Measurements from ENCODE around the gene SPDYE2B. TPM values are rescaled to one million over a fixed set of nuclear protein-coding genes. Genes with fewer than 3 reads are reported as not detected.
"Not testable (repeated sequence)": the region's sequence is repeated elsewhere in the genome, so short reads cannot be mapped to it uniquely, and the experiment has no call there.

The SPDYE2B gene
- total RNA-seq (2012; rRNA removed) = not detected in 2 replicates

- H3K27me3 ChIP-seq (ENCODE audit: control insufficient read depth, insufficient read depth, low read length); H3K9ac ChIP-seq (ENCODE audit: low read depth, low read length); H3K4me2 ChIP-seq (ENCODE audit: low read length); H3K36me3 ChIP-seq (ENCODE audit: insufficient read depth, low read length); H3K9me3 ChIP-seq (replicated peaks; ENCODE audit: low read length); H3K4me1 ChIP-seq (ENCODE audit: control insufficient read depth, insufficient read depth, low read length); H3K4me3 ChIP-seq (ENCODE audit: low read length): not testable (repeated sequence)
Observed at GRCh38 chr7:102649924-102650323, at the start of gene SPDYE2B. Gene SPDYE2B (plus strand): TSS chr7:102650319. CDS start chr7:102652349, 2,030 bp downstream.

GRCh38 chr7:102602317-102602716, 47.8 kb upstream of the SPDYE2B start:
- H3K4me3 ChIP-seq (ENCODE audit: low read length); H3K9me3 ChIP-seq (replicated peaks; ENCODE audit: low read length); H3K9ac ChIP-seq (ENCODE audit: low read depth, low read length); H3K36me3 ChIP-seq (ENCODE audit: insufficient read depth, low read length); H3K4me2 ChIP-seq (ENCODE audit: low read length); H3K27me3 ChIP-seq (ENCODE audit: control insufficient read depth, insufficient read depth, low read length); H3K4me1 ChIP-seq (ENCODE audit: control insufficient read depth, insufficient read depth, low read length): not testable (repeated sequence)

- not testable (repeated sequence) for H3K4me1 ChIP-seq (ENCODE audit: control insufficient read depth, insufficient read depth, low read length); H3K27me3 ChIP-seq (ENCODE audit: control insufficient read depth, insufficient read depth, low read length); H3K4me2 ChIP-seq (ENCODE audit: low read length); H3K4me3 ChIP-seq (ENCODE audit: low read length); H3K9ac ChIP-seq (ENCODE audit: low read depth, low read length); H3K36me3 ChIP-seq (ENCODE audit: insufficient read depth, low read length); H3K9me3 ChIP-seq (replicated peaks; ENCODE audit: low read length)
Observed at GRCh38 chr7:102604431-102605145, 45.5 kb upstream of the SPDYE2B start.

GRCh38 chr7:102606848-102607247, 43.3 kb upstream of the SPDYE2B start:
- H3K9me3 ChIP-seq (replicated peaks; ENCODE audit: low read length); H3K4me2 ChIP-seq (ENCODE audit: low read length); H3K9ac ChIP-seq (ENCODE audit: low read depth, low read length); H3K4me3 ChIP-seq (ENCODE audit: low read length); H3K27me3 ChIP-seq (ENCODE audit: control insufficient read depth, insufficient read depth, low read length); H3K4me1 ChIP-seq (ENCODE audit: control insufficient read depth, insufficient read depth, low read length); H3K36me3 ChIP-seq (ENCODE audit: insufficient read depth, low read length): not testable (repeated sequence)

- H3K4me1 ChIP-seq (ENCODE audit: control insufficient read depth, insufficient read depth, low read length); H3K4me2 ChIP-seq (ENCODE audit: low read length); H3K9me3 ChIP-seq (replicated peaks; ENCODE audit: low read length); H3K27me3 ChIP-seq (ENCODE audit: control insufficient read depth, insufficient read depth, low read length); H3K9ac ChIP-seq (ENCODE audit: low read depth, low read length); H3K36me3 ChIP-seq (ENCODE audit: insufficient read depth, low read length); H3K4me3 ChIP-seq (ENCODE audit: low read length): not testable (repeated sequence)
Observed at GRCh38 chr7:102609734-102610133, 40.4 kb upstream of the SPDYE2B start.

GRCh38 chr7:102610441-102610840, 39.7 kb upstream of the SPDYE2B start:
- not testable (repeated sequence) for H3K4me1 ChIP-seq (ENCODE audit: control insufficient read depth, insufficient read depth, low read length); H3K36me3 ChIP-seq (ENCODE audit: insufficient read depth, low read length); H3K4me2 ChIP-seq (ENCODE audit: low read length)

GRCh38 chr7:102611013-102611674, 39.0 kb upstream of the SPDYE2B start:
- H3K9me3 ChIP-seq (replicated peaks; ENCODE audit: low read length); H3K9ac ChIP-seq (ENCODE audit: low read depth, low read length); H3K36me3 ChIP-seq (ENCODE audit: insufficient read depth, low read length); H3K4me2 ChIP-seq (ENCODE audit: low read length); H3K27me3 ChIP-seq (ENCODE audit: control insufficient read depth, insufficient read depth, low read length); H3K4me1 ChIP-seq (ENCODE audit: control insufficient read depth, insufficient read depth, low read length); H3K4me3 ChIP-seq (ENCODE audit: low read length): not testable (repeated sequence)

More at GRCh38 chr7:102610441-102610840, 39.7 kb upstream of the SPDYE2B start:
- H3K9ac ChIP-seq (ENCODE audit: low read depth, low read length); H3K4me3 ChIP-seq (ENCODE audit: low read length); H3K27me3 ChIP-seq (ENCODE audit: control insufficient read depth, insufficient read depth, low read length); H3K9me3 ChIP-seq (replicated peaks; ENCODE audit: low read length): not testable (repeated sequence)

- not testable (repeated sequence) for H3K9ac ChIP-seq (ENCODE audit: low read depth, low read length); H3K4me3 ChIP-seq (ENCODE audit: low read length); H3K4me1 ChIP-seq (ENCODE audit: control insufficient read depth, insufficient read depth, low read length); H3K36me3 ChIP-seq (ENCODE audit: insufficient read depth, low read length); H3K9me3 ChIP-seq (replicated peaks; ENCODE audit: low read length); H3K27me3 ChIP-seq (ENCODE audit: control insufficient read depth, insufficient read depth, low read length)
- H3K4me2 ChIP-seq (ENCODE audit: low read length) = peak overlapping the region; percentile 4
Observed at GRCh38 chr7:102611675-102612325, 38.3 kb upstream of the SPDYE2B start.

GRCh38 chr7:102613575-102614345, 36.4 kb upstream of the SPDYE2B start:
- not testable (repeated sequence) for H3K4me3 ChIP-seq (ENCODE audit: low read length); H3K27me3 ChIP-seq (ENCODE audit: control insufficient read depth, insufficient read depth, low read length); H3K9ac ChIP-seq (ENCODE audit: low read depth, low read length); H3K36me3 ChIP-seq (ENCODE audit: insufficient read depth, low read length); H3K9me3 ChIP-seq (replicated peaks; ENCODE audit: low read length); H3K4me1 ChIP-seq (ENCODE audit: control insufficient read depth, insufficient read depth, low read length); H3K4me2 ChIP-seq (ENCODE audit: low read length)

GRCh38 chr7:102614346-102614697, 35.8 kb upstream of the SPDYE2B start:
- H3K4me1 ChIP-seq (ENCODE audit: control insufficient read depth, insufficient read depth, low read length); H3K36me3 ChIP-seq (ENCODE audit: insufficient read depth, low read length); H3K27me3 ChIP-seq (ENCODE audit: control insufficient read depth, insufficient read depth, low read length); H3K4me3 ChIP-seq (ENCODE audit: low read length); H3K9ac ChIP-seq (ENCODE audit: low read depth, low read length); H3K4me2 ChIP-seq (ENCODE audit: low read length); H3K9me3 ChIP-seq (replicated peaks; ENCODE audit: low read length): not testable (repeated sequence)

GRCh38 chr7:102614873-102615272, 35.2 kb upstream of the SPDYE2B start:
- H3K4me1 ChIP-seq (ENCODE audit: control insufficient read depth, insufficient read depth, low read length); H3K4me2 ChIP-seq (ENCODE audit: low read length): not testable (repeated sequence)

More at GRCh38 chr7:102614873-102615272, 35.2 kb upstream of the SPDYE2B start:
- H3K36me3 ChIP-seq (ENCODE audit: insufficient read depth, low read length); H3K9me3 ChIP-seq (replicated peaks; ENCODE audit: low read length); H3K4me3 ChIP-seq (ENCODE audit: low read length); H3K27me3 ChIP-seq (ENCODE audit: control insufficient read depth, insufficient read depth, low read length); H3K9ac ChIP-seq (ENCODE audit: low read depth, low read length): not testable (repeated sequence)
